TTC549 (cell line): Measurements from ENCODE around the gene HOMER1.
"Not testable (repeated sequence)": the region's sequence is repeated elsewhere in the genome, so short reads cannot be mapped to it uniquely, and the experiment has no call there.

Experiments
- FAIRE-seq: peaks from 2 replicates; lab custom pipeline; 2012; peaks lifted over from hg19 to GRCh38; lab: Jason Lieb, UNC

HOMER1 gene

GRCh38 chr5:79416499-79416898 is 97.4 kb downstream of the HOMER1 start:
- FAIRE-seq, result no peak

GRCh38 chr5:79413112-79413511 is 100.8 kb downstream of the HOMER1 start:
- FAIRE-seq, result no peak

- FAIRE-seq, result no peak
Observed at GRCh38 chr5:79408028-79408427, 105.9 kb downstream of the HOMER1 start.

GRCh38 chr5:79407591-79407990 is 106.3 kb downstream of the HOMER1 start:
- no peak for FAIRE-seq

- no peak for FAIRE-seq
Observed at GRCh38 chr5:79401216-79401615, 112.7 kb downstream of the HOMER1 start.

GRCh38 chr5:79399046-79399445 is 114.9 kb downstream of the HOMER1 start:
- FAIRE-seq, result no peak

- FAIRE-seq, result no peak
Observed at GRCh38 chr5:79397080-79397479, 116.9 kb downstream of the HOMER1 start.

- FAIRE-seq, result no peak
Observed at GRCh38 chr5:79396265-79396664, 117.7 kb downstream of the HOMER1 start.

GRCh38 chr5:79395296-79395695 is 118.6 kb downstream of the HOMER1 start:
- no peak for FAIRE-seq

- FAIRE-seq, result no peak
Observed at GRCh38 chr5:79392776-79393175, 121.2 kb downstream of the HOMER1 start.

- FAIRE-seq, result no peak
Observed at GRCh38 chr5:79386679-79387078, 127.3 kb downstream of the HOMER1 start.

GRCh38 chr5:79385126-79385525 is 128.8 kb downstream of the HOMER1 start:
- FAIRE-seq, result not testable (repeated sequence)

GRCh38 chr5:79378510-79379186 is 135.3 kb downstream of the HOMER1 start:
- no peak for FAIRE-seq

GRCh38 chr5:79357398-79357797 is 156.5 kb downstream of the HOMER1 start:
- no peak for FAIRE-seq

- FAIRE-seq, result no peak
Observed at GRCh38 chr5:79349881-79350280, 164.1 kb downstream of the HOMER1 start.

- FAIRE-seq, result no peak
Observed at GRCh38 chr5:79349047-79349446, 164.9 kb downstream of the HOMER1 start.

- no peak for FAIRE-seq
Observed at GRCh38 chr5:79346420-79346824, 167.5 kb downstream of the HOMER1 start.

- no peak for FAIRE-seq
Observed at GRCh38 chr5:79333852-79334557, 179.9 kb downstream of the HOMER1 start.

GRCh38 chr5:79330071-79330470 is 183.9 kb downstream of the HOMER1 start:
- FAIRE-seq, result no peak

- no peak for FAIRE-seq
Observed at GRCh38 chr5:79329453-79329852, 184.5 kb downstream of the HOMER1 start.
